MCF 10A (cell line): Measurements from ENCODE around the gene MARCHF7. TPM values are rescaled to one million over a fixed set of nuclear protein-coding genes. Genes with fewer than 3 reads are reported as not detected.
"Not testable (repeated sequence)": the region's sequence is repeated elsewhere in the genome, so short reads cannot be mapped to it uniquely, and the experiment has no call there.

Source experiments
- BruUV-seq: library from RNA; stranded (reverse); fragments of 400-500 nt; replicated peaks from 2 replicates; lab custom pipeline; 2021; lab: Mats Ljungman, UMichigan
- CTCF ChIA-PET: fragments of 300-600 bp; sonication (Branson Sonifier 250); formaldehyde crosslinking; extraction: SDS; loops from one replicate; lab custom pipeline; 2021; ENCODE audit warnings: antibody characterized with exemption, inconsistent platforms; lab: Yijun Ruan, JAX
- POLR2A ChIA-PET: fragments of 300-600, 350-650 bp; sonication (Branson Sonifier 250); formaldehyde crosslinking; extraction: SDS; loops from one replicate; lab custom pipeline; 2020; ENCODE audit warnings: antibody characterized with exemption, inconsistent platforms; lab: Yijun Ruan, JAX
- DNase-seq: peaks from one replicate; pipeline ENCODE4 v3.0.0-alpha.2; 2018; ENCODE audit not compliant: unreplicated experiment
- H3K27ac Mint-ChIP-seq: one replicate; pipeline ENCODE4 v1.8.0; 2022; ENCODE audit warnings: mild to moderate bottlenecking, low read depth, mixed read lengths; ENCODE audit not compliant: unreplicated experiment
- H3K27me3 Mint-ChIP-seq: one replicate; pipeline ENCODE4 v1.8.0; 2022; ENCODE audit warnings: mixed read lengths; ENCODE audit not compliant: insufficient read depth, unreplicated experiment
- H3K36me3 Mint-ChIP-seq: one replicate; pipeline ENCODE4 v1.8.0; 2022; ENCODE audit warnings: mild to moderate bottlenecking, moderate library complexity, mixed read lengths; ENCODE audit not compliant: insufficient read depth, unreplicated experiment
- H3K4me1 Mint-ChIP-seq: one replicate; pipeline ENCODE4 v1.8.0; 2022; ENCODE audit warnings: mixed read lengths; ENCODE audit not compliant: insufficient read depth, unreplicated experiment
- H3K4me3 Mint-ChIP-seq: one replicate; pipeline ENCODE4 v1.8.0; 2022; ENCODE audit warnings: mild to moderate bottlenecking, moderate library complexity, mixed read lengths; ENCODE audit not compliant: unreplicated experiment
- H3K9me3 Mint-ChIP-seq: one replicate; pipeline ENCODE4 v1.8.0; 2022; ENCODE audit warnings: mixed read lengths; ENCODE audit not compliant: unreplicated experiment
- intact Hi-C: fragments of 100-400 bp; cut with micrococcal nuclease; formaldehyde crosslinking; loops from 2 replicates; pipeline ENCODE4 v1.14.1; 2022
- total RNA-seq: library from RNA; stranded (reverse); gene quantifications from 2 replicates; pipeline ENCODE4 v1.2.3, GENCODE V29; 2022
- TF ChIP-seq, protein P1 (sequence below): fragments of 200-600 bp; IDR thresholded peaks from one replicate; pipeline ENCODE4 v1.8.0; 2022; ENCODE audit warnings: antibody characterized with exemption, mild to moderate bottlenecking; ENCODE audit not compliant: unreplicated experiment

MARCHF7 gene
- total RNA-seq, 1 experiment from 2014 or later = 76.0 TPM

- Mint-ChIP-seq H3K27me3 (no peaks in the 10 kb centered on the region), H3K4me1 (peaks cover 11% of the 10 kb centered on the region), H3K4me3 (no peak overlapping the region), H3K27ac (no peak overlapping the region), H3K9me3 (no peaks in the 10 kb centered on the region), H3K36me3 (peaks cover 68% of the 10 kb centered on the region)
- TF ChIP-seq, protein P1, sequence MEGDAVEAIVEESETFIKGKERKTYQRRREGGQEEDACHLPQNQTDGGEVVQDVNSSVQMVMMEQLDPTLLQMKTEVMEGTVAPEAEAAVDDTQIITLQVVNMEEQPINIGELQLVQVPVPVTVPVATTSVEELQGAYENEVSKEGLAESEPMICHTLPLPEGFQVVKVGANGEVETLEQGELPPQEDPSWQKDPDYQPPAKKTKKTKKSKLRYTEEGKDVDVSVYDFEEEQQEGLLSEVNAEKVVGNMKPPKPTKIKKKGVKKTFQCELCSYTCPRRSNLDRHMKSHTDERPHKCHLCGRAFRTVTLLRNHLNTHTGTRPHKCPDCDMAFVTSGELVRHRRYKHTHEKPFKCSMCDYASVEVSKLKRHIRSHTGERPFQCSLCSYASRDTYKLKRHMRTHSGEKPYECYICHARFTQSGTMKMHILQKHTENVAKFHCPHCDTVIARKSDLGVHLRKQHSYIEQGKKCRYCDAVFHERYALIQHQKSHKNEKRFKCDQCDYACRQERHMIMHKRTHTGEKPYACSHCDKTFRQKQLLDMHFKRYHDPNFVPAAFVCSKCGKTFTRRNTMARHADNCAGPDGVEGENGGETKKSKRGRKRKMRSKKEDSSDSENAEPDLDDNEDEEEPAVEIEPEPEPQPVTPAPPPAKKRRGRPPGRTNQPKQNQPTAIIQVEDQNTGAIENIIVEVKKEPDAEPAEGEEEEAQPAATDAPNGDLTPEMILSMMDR = no peak
- DNase-seq = no peak
- intact Hi-C loops = no loop called here
- no TSS peak for BruUV-seq
- CTCF ChIA-PET = no interaction called here
- POLR2A ChIA-PET = interaction anchor here (1.0 to 8.7 kb wide), 3 partner anchors 103 to 202 kb away, joined by 3 to 262 read pairs (median 3); partner anchors contain the start of gene BAZ2B
These were observed 4.6 kb downstream of the MARCHF7 start for GRCh38 chr2:159716857-159717256.

DNA sequence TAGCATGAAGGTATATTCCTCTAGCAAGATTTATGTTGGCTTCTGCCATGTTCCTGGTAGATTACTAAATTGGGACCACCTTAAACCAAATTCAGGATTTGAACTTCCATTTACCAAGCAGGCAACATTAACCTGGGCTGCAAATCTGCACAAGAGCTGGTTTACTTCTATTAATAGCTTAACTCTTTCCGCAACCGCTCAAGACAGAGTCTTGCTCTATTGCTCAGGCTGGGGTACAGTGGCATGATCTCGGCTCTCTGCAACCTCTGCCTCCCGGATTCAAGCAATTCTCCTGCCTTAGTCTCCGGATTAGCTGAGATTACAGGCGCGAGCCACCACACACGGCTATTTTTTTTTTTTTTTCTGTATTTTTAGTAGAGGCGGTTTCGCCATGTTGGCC, 8.4 kb downstream of the MARCHF7 start:
- ChIA-PET CTCF (interaction anchor here (0.7 to 0.8 kb wide), 4 partner anchors 10 to 449 kb away, joined by 3 read pairs; no protein-coding TSS in a partner anchor), POLR2A (interaction anchor here (0.6 to 5.9 kb wide), 5 partner anchors 8 to 32 kb away, joined by 3 to 30 read pairs (median 4); partner anchors contain the start of gene MARCHF7)
- peaks cover 59% of the 10 kb centered on the region for H3K36me3 Mint-ChIP-seq
- no TSS peak for BruUV-seq
- no peak overlapping the region for H3K27ac Mint-ChIP-seq
- intact Hi-C loops = no loop called here
- no peaks in the 10 kb centered on the region for H3K27me3 Mint-ChIP-seq
- H3K4me1 Mint-ChIP-seq = peaks cover 11% of the 10 kb centered on the region
- DNase-seq = no peak
- H3K9me3 Mint-ChIP-seq = no peaks in the 10 kb centered on the region
- TF ChIP-seq, protein P1 = no peak
- H3K4me3 Mint-ChIP-seq = no peak overlapping the region

DNA sequence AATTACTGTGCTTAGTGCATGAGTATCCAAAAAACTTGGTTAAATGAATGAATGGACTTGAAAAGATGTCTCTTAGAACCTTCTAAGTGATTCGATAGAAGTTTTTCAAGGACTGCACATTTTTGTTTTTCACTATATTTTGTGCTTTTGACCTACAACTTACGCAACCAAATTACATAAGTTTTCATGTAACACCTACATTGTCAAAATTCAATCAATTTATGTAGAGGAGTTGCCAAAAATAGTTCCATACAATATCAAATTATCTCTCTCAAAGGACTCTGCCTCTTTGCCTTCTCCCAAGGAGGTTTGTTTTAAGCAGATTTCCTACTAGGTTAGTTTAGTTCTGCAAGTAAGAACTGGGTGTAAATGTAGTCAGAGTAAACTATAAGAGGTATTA, 10.3 kb downstream of the MARCHF7 start:
- Mint-ChIP-seq H3K36me3 (peaks cover 52% of the 10 kb centered on the region), H3K27me3 (no peaks in the 10 kb centered on the region), H3K27ac (no peak overlapping the region), H3K9me3 (no peaks in the 10 kb centered on the region), H3K4me3 (no peak overlapping the region), H3K4me1 (peaks cover 6% of the 10 kb centered on the region)
- CTCF ChIA-PET = no interaction called here
- BruUV-seq = no TSS peak
- TF ChIP-seq, protein P1 = no peak
- no peak for DNase-seq
- POLR2A ChIA-PET = interaction anchor here (1.5 to 5.9 kb wide), 2 partner anchors 10 to 13 kb away, joined by 4 to 30 read pairs; partner anchors contain the start of gene MARCHF7
- intact Hi-C loops = no loop called here

DNA sequence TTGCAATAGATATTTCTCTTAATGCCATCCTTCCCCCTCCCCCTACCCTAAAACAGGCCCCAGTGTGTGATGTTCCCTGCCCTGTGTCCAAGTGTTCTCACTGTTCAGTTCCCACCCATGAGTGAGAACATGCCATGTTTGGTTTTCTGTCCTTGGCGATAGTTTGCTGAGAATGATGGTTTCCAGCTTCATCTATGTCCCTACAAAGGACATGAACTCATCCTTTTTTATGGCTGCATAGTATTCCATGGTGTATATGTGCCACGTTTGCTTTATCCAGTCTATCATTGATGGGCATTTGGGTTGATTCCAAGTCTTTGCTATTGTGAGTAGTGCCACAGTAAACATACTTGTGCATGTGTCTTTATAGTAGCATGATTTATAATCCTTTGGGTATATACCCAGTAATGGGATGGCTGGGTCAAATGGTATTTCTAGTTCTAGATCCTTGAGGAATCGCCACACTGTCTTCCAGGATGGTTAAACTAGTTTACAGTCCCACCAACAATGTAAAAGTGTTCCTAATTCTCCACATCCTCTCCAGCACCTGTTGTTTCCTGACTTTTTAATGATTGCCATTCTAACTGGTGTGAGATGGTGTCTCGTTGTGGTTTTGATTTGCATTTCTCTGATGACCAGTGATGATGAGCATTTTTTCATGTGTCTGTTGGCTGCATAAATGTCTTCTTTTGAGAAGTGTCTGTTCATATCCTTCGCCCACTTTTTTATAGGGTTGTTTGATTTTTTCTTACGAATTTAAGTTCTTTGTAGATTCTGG, 12.7 kb downstream of the MARCHF7 start:
- peaks cover 60% of the 10 kb centered on the region for H3K36me3 Mint-ChIP-seq
- H3K27me3 Mint-ChIP-seq, intact Hi-C loops, DNase-seq, H3K9me3 Mint-ChIP-seq, H3K4me3 Mint-ChIP-seq, H3K27ac Mint-ChIP-seq, H3K4me1 Mint-ChIP-seq, BruUV-seq: not testable (repeated sequence)
- POLR2A ChIA-PET = interaction anchor here (5.9 kb wide), 1 partner anchor 12 kb away, joined by 30 read pairs; the partner anchor contains the start of gene MARCHF7
- CTCF ChIA-PET = interaction anchor here (1.4 kb wide), 1 partner anchor 10 kb away, joined by 3 read pairs; no protein-coding TSS in a partner anchor
